ENCODE measurements around the gene ASCC1. TPM values are rescaled to one million over a fixed set of nuclear protein-coding genes. Genes with fewer than 3 reads are reported as not detected.

Gene ASCC1
- total and polyA plus RNA-seq, 2 of the 13 experiments (the other 11 are each of a cell fraction or from before 2014, with no cell fraction given): 21.6 to 30.1 TPM

GRCh38 chr10:72177454-72177853 lies 38.6 kb downstream of the ASCC1 start:
- H3K27ac ChIP-seq (ENCODE audit: extremely low read length, insufficient read depth, low read length): no peak overlapping the region
- ATAC-seq: no peak

More at GRCh38 chr10:72177454-72177853, 38.6 kb downstream of the ASCC1 start:
- in situ Hi-C loops (cut with HindIII; ENCODE audit: extremely low pct_ligation_motif_present, low pct_unique_long_range_greater_than_20kb) (no loop called here), intact Hi-C loops (cut with micrococcal nuclease; ENCODE audit: unreplicated experiment) (loop anchor here (10.0 kb wide), 1 partner anchor 73 kb away; no protein-coding TSS in a partner anchor)
- TF ChIP-seq ZNF253 (CRISPR knock-in tag; IDR thresholded peaks at IDR 0.05; ENCODE audit: borderline replicate concordance) (no peak), GRHL1 (CRISPR knock-in tag; conservative IDR thresholded peaks at IDR 0.05) (no peak), SNAPC5 (CRISPR knock-in tag; IDR thresholded peaks at IDR 0.05; ENCODE audit: borderline replicate concordance) (no peak), CREB1 (IDR thresholded peaks at IDR 0.05) (no peak), CREB1 (CRISPR knock-in tag; IDR thresholded peaks at IDR 0.05) (no peak), KDM5A (IDR thresholded peaks at IDR 0.05; ENCODE audit: borderline replicate concordance, low read length) (no peak), AKAP8 (CRISPR knock-in tag; IDR thresholded peaks at IDR 0.05) (no peak), ZSCAN29 (CRISPR knock-in tag; conservative IDR thresholded peaks at IDR 0.05) (no peak), GPBP1L1 (CRISPR knock-in tag; IDR thresholded peaks at IDR 0.05) (no peak), TIGD3 (CRISPR knock-in tag; IDR thresholded peaks at IDR 0.05; ENCODE audit: borderline replicate concordance) (no peak)
- FAIRE-seq (no peak), DNase-seq (ENCODE audit: low spot score) (no peak)
- POLR2A ChIA-PET: interaction anchor here (1.6 kb wide), 1 partner anchor 38 kb away, joined by 4 read pairs; the partner anchor contains the start of genes ANAPC16 and ASCC1
- BruUV-seq (replicated peaks): no TSS peak
- H3K9me3 ChIP-seq (ENCODE audit: low read length): no peaks in the 10 kb centered on the region
- H4K20me1 ChIP-seq (ENCODE audit: insufficient read depth, low read length): no peaks in the 10 kb centered on the region
- WGBS (ENCODE audit: low lambda C conversion rate): 97% methylated on average over 2 of the region's 2 CpGs
- no peaks in the 10 kb centered on the region for H3K27me3 ChIP-seq (ENCODE audit: control insufficient read depth in 1 of 2, insufficient read depth in 2 of 2, low read length in 2 of 2)
- H3K4me3 ChIP-seq (replicated peaks in 1 of 3; ENCODE audit: insufficient read depth in 1 of 3, low read depth in 2 of 3, low read length in 3 of 3): no peak overlapping the region
- H3K36me3 ChIP-seq (replicated peaks in 1 of 2; ENCODE audit: control insufficient read depth in 1 of 2, insufficient read depth in 2 of 2, low read length in 2 of 2): peaks cover 4 to 21% of the 10 kb centered on the region in 2 experiments; a peak in 3 of 5 replicates
- H3K79me2 ChIP-seq (ENCODE audit: insufficient read depth, low read length): no peaks in the 10 kb centered on the region
- no peak overlapping the region for H2AFZ ChIP-seq (ENCODE audit: low read length)
- H3K4me1 ChIP-seq (ENCODE audit: insufficient read depth, low read length): peaks cover 16% of the 10 kb centered on the region
- CTCF ChIA-PET (ENCODE audit: low intra/inter-chr PET ratio, low total read pairs): no interaction called here
- no peak overlapping the region for H3K4me2 ChIP-seq (ENCODE audit: low read depth, low read length)
- H3K9ac ChIP-seq (ENCODE audit: insufficient read depth, low read depth, low read length): no peak overlapping the region

Data from HepG2 (cell line).